ENCODE data around the gene GDPGP1.
"Not testable (repeated sequence)": the region's sequence is repeated elsewhere in the genome, so short reads cannot be mapped to it uniquely, and the experiment has no call there.

The GDPGP1 gene

DNA sequence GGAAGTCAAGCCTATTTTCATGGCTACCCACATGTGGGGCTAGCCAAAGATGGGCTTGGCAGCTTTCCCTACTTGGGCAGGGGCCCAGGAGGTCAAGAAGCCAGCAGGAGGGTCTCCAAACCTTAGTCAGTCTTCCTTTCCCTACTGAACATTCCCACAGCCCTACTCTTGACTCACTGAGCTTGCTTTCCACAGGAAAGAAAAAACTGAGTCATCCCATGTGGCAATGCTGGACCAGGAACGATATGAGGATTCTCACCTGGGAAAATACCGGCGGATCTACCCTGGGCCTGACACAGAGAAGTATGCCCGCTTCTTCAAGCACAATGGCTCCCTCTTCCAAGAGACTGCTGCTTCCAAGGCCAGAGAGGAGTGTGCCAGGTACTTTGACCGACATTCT is 27.8 kb downstream of the GDPGP1 start:
- DNase-seq (ENCODE audit: low read depth) = peak; percentile 19

DNA sequence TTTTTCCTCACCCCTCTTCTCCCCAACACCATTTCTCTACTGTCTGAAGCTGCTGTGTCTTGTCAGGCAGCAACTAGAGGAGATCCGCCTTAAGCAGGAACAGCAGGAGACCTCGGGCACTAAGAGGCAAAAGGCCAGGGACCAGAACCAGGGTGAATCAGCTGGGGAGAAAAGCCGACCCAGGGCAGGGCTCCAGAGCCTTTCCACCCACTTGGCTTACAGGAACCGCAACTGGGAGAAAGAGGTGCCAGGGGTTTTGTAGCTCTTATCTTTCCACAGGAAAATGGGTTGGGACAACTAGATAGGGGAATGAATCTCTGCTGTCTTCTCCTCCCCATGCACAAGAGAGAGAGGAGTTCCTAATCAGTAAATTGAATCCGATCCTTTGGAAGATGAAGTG is 28.4 kb downstream of the GDPGP1 start:
- no peak for DNase-seq (ENCODE audit: low read depth)

- DNase-seq (ENCODE audit: low read depth) = peak; percentile 8
Observed at GRCh38 chr15:90264671-90265070, 30.7 kb downstream of the GDPGP1 start.

- peak; percentile 91 for DNase-seq (ENCODE audit: low read depth)
Observed at GRCh38 chr15:90265271-90266060, 31.5 kb downstream of the GDPGP1 start, which contains the start of gene NGRN. Gene NGRN (plus strand): TSS chr15:90265672. CDS start chr15:90265713, 41 bp downstream.

- peak; percentile 56 for DNase-seq (ENCODE audit: low read depth)
Observed at GRCh38 chr15:90266061-90266431, 32.0 kb downstream of the GDPGP1 start.

- DNase-seq (ENCODE audit: low read depth) = peak; percentile 44
Observed at GRCh38 chr15:90266485-90266884, 32.5 kb downstream of the GDPGP1 start.

GRCh38 chr15:90268415-90268814 is 34.4 kb downstream of the GDPGP1 start:
- DNase-seq (ENCODE audit: low read depth) = no peak

GRCh38 chr15:90270502-90271150 is 36.6 kb downstream of the GDPGP1 start:
- no peak for DNase-seq (ENCODE audit: low read depth)

GRCh38 chr15:90271459-90272166 is 37.6 kb downstream of the GDPGP1 start:
- no peak for DNase-seq (ENCODE audit: low read depth)

- DNase-seq (ENCODE audit: low read depth) = not testable (repeated sequence)
Observed at GRCh38 chr15:90278467-90278866, 44.5 kb downstream of the GDPGP1 start.

DNA sequence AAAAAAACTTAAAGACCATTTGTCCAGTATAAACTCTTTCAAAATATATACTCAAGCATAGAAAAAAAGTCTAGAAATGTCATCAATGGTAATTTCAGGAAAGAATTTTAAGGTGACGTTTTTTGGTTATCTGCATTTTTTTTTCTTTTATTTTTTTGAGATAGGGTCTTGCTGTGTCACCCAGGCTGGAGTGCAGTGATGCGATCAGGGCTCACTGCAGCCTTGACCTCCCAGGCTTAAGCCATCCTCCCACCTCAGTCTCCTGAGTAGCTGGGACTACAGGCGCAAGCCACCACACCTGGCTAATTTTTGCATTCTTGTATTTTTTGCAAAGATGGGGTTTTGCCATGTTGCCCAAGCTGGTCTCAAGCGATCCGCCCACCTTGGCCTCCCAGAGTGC is 46.7 kb downstream of the GDPGP1 start:
- DNase-seq (ENCODE audit: low read depth) = not testable (repeated sequence)

DNA sequence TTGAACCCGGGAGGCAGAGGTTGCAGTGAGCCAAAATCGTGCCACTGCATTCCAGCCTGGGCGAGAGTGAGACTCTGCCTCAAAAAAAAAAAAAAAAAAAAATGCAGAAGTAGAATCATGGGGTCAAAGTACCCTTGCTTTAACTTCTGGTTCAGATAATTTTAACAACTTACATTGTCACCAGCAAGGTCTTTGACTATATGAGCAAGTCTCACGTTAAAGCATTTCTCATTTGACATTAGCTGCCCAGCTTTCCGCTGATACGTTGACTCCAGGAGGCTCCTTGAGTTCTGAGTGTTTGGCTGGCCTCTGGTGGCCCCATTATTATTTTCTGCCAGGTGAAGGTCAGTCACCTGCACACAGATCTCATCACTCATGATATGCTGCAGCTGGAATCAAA is 47.6 kb downstream of the GDPGP1 start:
- DNase-seq (ENCODE audit: low read depth) = not testable (repeated sequence)

DNA sequence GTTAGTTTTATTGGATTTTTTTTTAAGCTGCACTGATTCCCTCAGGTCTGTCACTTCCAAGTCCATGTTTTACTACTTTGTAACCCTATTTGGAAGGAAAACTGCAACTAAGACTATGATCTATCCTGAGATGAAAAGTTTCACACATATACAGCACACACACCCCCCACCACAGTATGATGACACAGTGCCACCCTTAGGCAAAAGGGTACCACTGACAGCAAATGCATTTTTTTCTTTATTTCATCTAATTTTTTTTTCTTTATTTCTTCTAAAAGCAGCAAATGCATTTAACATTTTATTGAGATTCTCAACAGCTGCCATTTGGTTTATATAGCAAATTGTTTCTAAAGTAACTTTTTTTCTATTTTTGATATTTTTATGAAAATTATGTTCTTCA is 52.7 kb downstream of the GDPGP1 start:
- DNase-seq (ENCODE audit: low read depth) = peak; percentile 46

GRCh38 chr15:90287101-90287500 is 53.1 kb downstream of the GDPGP1 start:
- no peak for DNase-seq (ENCODE audit: low read depth)

GRCh38 chr15:90287946-90288345 is 53.9 kb downstream of the GDPGP1 start:
- no peak for DNase-seq (ENCODE audit: low read depth)

GRCh38 chr15:90291679-90292356 is 57.8 kb downstream of the GDPGP1 start:
- DNase-seq (ENCODE audit: low read depth) = peak; percentile 29

DNA sequence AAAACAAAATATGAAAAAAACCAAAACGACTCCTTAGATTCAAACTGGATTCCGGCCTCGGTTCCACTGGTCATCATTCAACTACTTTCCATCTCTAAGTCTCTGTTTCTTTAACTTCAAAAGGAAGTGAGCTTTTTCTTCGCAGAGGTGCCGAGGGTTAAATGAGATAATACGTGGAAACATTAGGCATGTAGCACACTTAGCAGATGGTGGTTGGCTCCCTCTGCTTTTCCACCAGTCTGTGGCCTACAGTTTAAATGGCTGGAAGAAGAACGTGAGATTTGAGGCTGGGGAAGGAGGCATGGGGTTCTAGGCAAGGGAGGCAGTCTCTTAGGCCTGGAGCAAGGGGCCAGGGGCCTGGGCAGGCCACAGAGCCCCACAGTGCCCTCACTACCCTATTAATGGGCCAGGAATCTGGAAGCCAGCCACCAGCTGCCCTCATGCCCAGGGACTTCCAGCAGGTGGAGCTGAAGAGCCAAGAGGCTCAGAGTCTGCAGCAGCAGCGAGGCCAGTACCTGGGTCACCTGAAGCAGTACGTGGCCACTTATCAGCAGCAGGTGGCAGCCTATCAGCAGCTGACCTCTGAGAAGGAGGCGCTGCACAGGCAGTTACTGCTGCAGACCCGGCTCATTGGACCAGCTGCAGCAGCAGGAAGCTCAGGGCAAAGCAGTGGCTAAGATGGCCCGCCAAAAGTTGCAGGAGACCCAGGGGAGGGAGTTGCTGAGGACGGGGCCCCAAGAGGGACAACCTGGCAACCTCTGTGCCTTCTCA is 59.2 kb downstream of the GDPGP1 start:
- peak; percentile 60 for DNase-seq (ENCODE audit: low read depth)

GRCh38 chr15:90294159-90294558 is 60.1 kb downstream of the GDPGP1 start:
- no peak for DNase-seq (ENCODE audit: low read depth)

DNA sequence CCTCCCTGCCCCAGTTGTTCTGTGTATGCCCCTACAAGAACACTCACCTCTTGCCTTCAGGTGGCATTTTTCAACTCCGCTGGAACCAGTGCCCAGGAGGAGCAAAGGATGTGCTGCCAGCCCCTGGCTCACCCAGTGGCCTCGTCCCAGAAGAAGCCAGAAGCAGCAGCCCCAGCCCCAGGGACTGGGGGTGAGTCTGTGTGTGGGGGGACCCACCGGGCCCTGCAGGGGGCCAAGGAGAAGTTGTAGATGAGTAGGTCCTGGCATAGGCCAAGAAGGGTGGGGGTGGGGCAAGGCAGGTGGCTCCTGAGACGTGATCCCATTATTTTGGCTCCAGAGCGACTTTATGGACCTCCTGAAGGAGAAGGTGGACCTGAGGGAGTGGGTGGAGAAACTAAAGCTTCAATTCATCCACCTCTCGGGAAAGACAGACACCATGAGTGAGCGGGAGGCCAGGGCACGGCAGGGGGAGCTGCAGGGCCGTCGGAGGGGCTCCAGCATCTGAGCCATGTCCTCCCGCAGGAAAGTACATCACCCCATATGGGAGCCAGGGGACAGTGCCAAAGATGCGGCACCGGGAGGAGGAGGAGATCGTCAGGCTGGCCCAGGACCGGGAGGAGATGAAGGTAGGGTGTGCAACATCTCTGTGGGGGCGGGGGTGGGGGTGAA is 60.7 kb downstream of the GDPGP1 start:
- DNase-seq (ENCODE audit: low read depth) = no peak

DNA sequence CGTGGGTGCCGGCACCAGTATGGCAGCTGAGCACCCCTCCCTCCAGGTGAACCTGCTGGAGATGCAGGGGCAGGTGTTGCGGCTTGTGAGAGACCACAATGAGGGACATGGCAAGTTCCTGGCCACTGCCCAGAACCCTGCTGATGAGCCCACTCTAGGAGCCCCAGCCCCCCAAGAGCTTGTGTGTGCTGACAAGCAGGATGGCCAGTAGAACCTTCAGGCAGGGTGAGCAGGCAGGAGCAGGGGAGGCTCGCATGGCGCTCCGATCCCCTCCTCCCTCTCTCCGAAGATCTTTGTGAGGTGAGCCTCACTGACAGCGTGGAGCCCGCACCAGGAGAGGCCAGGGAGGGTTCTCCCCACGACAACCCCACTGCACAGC is 61.2 kb downstream of the GDPGP1 start:
- DNase-seq (ENCODE audit: low read depth) = no peak

All from EH (cell line).